Prostate gland (tissue), 2 donors: Measurements from ENCODE around the gene GFRA1.

Experiments used
- CTCF ChIP-seq, 4 experiments: fragments of 200-600 bp in 2 of 4; fragments of 450-650 bp in 2 of 4; sonication (generic) in 2 of 4; IDR thresholded peaks; 1 replicate in 3 of 4; 2 replicates in 1 of 4; pipeline ENCODE4 v1.5.1; 2016 to 2019; ENCODE audit warnings: antibody characterized with exemption in 4 of 4, mild to moderate bottlenecking in 2 of 4, moderate library complexity in 2 of 4
- POLR2A ChIP-seq: fragments of 450-650 bp; IDR thresholded peaks from one replicate; pipeline ENCODE4 v1.6.1; 2016; ENCODE audit warnings: antibody characterized with exemption, mild to moderate bottlenecking
- POLR2AphosphoS5 ChIP-seq: sonication (generic); formaldehyde crosslinking; IDR thresholded peaks from one replicate; pipeline ENCODE4 v1.6.1; 2017; ENCODE audit warnings: antibody characterized with exemption

GRCh38 chr10:116132780-116133399 is 140.1 kb downstream of the GFRA1 start:
- TF ChIP-seq CTCF (IDR thresholded peaks at IDR 0.05) (no peak), POLR2A (no peak), POLR2AphosphoS5 (no peak)
